GM12892 (cell line): ENCODE data around the gene VPS45.

ENCODE experiments used
- POLR2A ChIP-seq: IDR thresholded peaks from 2 replicates; pipeline ENCODE4 v1.6.1; 2011; ENCODE audit warnings: low read depth, low read length, control low read depth
- POLR2AphosphoS5 ChIP-seq: IDR thresholded peaks from 2 replicates; pipeline ENCODE4 v1.6.1; 2011; ENCODE audit warnings: low read depth, low read length, control low read depth
- TAF1 ChIP-seq: IDR thresholded peaks from 2 replicates; pipeline ENCODE4 v1.6.1; 2011; ENCODE audit warnings: low read depth, mild to moderate bottlenecking, control low read depth, low read length, borderline replicate concordance

DNA sequence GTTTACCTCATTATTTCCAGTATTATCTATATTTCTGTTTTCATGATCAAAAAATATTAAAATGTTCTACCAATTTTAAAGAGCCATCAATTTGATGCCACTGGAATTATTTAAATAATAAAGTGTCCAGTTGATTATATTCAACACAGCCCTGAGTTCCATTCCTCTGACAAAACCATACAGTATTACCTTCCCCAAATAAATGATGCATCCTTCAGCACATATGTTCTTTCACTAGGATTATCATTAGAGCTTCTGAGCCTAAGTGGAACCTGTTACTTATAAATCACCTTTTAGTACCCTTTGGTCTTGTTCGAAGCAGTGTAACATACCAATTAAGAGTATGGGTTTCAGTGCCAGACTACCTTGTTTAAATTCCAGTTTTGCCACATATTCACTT lies 64.8 kb downstream of the VPS45 start:
- TF ChIP-seq TAF1 (no peak), POLR2A (no peak), POLR2AphosphoS5 (no peak)
